Measurements from ENCODE around the gene MAP2K7.

DNA sequence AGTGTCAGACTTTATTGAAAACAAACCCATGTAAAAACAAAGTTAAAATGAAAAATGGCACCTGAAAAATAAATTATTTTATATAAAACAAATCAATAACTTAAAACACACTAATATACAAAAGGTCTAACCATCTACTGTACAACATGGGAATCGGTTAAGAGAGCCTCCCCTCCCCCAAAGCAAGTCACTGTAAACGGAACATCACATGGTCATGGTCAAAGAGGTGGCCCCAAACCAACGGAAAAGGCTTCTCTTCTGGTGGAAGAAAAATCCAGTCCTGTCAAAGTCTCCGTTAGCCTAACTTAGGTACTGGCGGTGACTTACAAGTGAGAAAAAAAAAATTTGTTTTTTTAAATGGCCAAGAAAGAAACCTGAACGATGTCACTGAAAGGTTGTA is 55.5 kb downstream of the MAP2K7 start:
- TF ChIP-seq, protein P1, sequence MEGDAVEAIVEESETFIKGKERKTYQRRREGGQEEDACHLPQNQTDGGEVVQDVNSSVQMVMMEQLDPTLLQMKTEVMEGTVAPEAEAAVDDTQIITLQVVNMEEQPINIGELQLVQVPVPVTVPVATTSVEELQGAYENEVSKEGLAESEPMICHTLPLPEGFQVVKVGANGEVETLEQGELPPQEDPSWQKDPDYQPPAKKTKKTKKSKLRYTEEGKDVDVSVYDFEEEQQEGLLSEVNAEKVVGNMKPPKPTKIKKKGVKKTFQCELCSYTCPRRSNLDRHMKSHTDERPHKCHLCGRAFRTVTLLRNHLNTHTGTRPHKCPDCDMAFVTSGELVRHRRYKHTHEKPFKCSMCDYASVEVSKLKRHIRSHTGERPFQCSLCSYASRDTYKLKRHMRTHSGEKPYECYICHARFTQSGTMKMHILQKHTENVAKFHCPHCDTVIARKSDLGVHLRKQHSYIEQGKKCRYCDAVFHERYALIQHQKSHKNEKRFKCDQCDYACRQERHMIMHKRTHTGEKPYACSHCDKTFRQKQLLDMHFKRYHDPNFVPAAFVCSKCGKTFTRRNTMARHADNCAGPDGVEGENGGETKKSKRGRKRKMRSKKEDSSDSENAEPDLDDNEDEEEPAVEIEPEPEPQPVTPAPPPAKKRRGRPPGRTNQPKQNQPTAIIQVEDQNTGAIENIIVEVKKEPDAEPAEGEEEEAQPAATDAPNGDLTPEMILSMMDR (conservative IDR thresholded peaks at IDR 0.05) = no peak
- no peak for TF ChIP-seq EZH2 (IDR thresholded peaks at IDR 0.05; ENCODE audit: low read depth)
